ELF-1 (cell line): ENCODE measurements around the gene FAM174C.

ENCODE experiments used
- DNase-seq: peaks from one replicate; pipeline ENCODE4 v3.0.0-alpha.2; 2016; ENCODE audit warnings: low read depth, low spot score

Gene FAM174C

GRCh38 chr19:1260749-1261537 is 14.4 kb upstream of the FAM174C start:
- DNase-seq = peak; percentile 97

DNA sequence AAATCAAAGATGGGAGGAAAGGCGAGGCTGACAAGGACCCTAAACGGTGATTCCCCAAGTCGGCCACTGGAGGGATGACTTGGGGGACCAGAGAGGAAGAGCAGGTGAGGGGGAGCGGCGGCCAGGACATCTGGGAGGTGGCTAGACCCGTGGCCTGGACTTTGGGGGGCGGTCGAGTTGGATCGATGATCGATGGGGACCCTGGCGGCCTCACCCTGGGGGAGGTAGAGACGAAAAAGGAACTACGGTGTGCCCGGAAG is 13.9 kb upstream of the FAM174C start:
- no peak for DNase-seq

GRCh38 chr19:1261798-1262622 is 13.3 kb upstream of the FAM174C start:
- DNase-seq = no peak

DNA sequence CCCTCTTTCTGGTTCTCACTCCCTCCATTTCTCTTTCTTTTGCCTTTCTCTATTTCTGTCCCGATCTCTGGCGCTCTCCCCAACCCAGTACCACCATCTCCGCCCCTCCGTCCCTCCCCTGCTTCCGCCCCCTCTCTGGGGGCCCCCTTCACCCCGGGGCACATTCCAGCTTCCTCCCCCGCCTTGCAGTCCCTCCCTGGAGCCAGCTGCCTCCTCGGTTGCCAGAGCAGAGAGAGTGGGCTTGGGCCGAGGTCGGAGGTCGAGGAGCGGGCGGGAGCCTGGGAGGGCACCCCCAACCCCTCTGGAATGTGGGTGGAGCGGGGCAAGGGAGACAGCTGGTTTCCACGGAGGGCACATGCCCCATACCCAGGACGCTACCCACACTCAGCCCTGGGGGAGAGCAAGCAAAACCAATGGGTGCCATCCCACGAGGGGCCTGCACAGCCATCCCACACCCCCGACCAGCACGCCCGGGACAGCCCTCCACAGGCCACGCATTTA is 12.7 kb upstream of the FAM174C start:
- DNase-seq = no peak

GRCh38 chr19:1263188-1263587 is 12.1 kb upstream of the FAM174C start:
- DNase-seq = no peak

DNA sequence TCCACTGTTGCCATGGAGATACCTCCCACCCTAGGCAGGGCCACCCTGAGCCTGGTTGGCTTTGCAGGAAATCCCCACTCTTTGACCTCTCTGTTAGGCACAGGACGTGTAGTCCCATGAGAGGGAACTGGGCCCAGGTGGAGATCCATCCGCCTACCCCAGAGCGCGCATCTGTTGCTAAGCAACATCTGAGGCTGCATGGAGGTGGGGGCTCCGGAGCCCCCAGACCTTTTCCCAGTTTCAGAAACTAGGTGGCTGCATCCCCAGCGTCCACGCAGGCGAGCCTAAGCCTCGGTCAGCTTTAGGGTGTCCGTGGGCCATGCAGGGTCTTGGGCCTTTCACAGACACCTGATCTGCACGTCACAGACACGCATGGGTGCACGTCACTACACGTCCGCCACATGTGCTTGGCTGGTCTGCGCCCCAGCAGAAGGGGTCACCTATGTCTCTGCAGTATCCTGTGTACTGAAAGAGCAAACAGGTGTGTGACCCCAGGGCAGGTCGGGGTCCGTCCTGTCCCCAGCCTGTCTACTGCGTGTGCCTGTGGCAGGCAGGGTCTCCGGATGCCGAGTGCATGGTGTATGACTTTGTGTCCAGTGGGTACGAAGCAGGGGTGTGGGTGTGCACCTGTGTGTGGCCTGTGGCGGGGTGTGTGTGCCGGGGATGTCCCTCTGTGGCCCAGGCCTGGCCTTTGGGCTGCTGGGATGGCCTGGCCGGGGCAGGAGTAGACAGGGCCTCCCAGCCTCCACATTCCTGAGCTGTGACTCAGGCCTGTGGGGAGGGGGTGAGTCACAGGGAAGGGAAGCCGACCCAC is 10.3 kb upstream of the FAM174C start:
- DNase-seq = peak; percentile 93

GRCh38 chr19:1265615-1266128 is 9.7 kb upstream of the FAM174C start:
- no peak for DNase-seq

GRCh38 chr19:1266129-1266915 is 9.0 kb upstream of the FAM174C start:
- peak; percentile 88 for DNase-seq

DNA sequence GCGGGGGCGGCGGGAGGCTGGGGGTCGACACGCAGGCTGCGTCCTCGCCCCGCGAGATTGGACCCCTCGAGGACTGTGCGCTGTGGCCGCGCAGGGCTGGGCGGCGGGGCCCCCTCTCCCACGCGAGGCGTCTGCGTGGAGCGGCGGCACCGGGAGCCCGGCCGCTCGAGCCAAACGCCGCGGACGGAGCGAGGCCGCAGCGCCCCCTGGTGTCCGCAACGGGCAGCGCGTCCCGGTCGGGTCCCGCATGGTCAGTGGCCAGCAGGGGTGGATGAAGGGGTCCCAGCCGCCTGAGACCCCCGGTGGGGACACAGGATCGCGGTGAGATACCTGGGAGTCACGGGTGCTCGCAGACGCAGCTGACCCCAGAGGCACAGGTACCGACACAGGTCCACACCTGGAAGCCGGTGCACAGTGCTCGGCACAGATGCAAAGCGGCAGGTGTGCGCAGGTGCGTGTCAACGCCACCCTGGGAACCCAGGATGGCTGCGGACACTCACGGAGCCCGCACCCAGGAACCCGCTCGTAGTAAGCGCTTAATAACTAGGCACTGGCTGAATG is 8.3 kb upstream of the FAM174C start:
- peak; percentile 79 for DNase-seq

GRCh38 chr19:1267477-1268225 is 7.7 kb upstream of the FAM174C start:
- no peak for DNase-seq

- DNase-seq = no peak
These were observed 6.9 kb upstream of the FAM174C start for GRCh38 chr19:1268226-1269064.

DNA sequence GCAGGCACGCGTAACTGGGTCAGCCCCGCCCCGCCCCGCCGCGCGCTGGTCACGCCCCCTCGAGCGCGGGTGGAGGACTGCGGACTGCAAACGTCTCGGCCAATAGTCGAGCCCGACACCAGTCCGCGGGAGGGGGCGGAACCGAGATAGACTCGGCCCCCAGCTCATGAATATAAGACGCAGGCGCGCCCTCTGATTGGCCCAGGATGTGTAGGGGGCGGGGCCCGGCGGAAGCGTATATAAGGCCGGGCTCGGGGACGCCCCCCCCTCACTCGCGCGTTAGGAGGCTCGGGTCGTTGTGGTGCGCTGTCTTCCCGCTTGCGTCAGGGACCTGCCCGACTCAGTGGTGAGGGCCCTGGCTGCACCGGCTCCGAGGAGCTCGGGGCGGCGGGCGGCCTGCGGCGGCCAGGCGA is 6.3 kb upstream of the FAM174C start, which contains the start of gene CIRBP:
TSS of gene CIRBP (plus strand) at position 268 of the 413 bp plus-strand sequence. CDS start 1,602 bp downstream, outside the sequence.
- DNase-seq = peak; percentile 99

- peak; percentile 88 for DNase-seq
These were observed 5.7 kb upstream of the FAM174C start for GRCh38 chr19:1269478-1270212.

DNA sequence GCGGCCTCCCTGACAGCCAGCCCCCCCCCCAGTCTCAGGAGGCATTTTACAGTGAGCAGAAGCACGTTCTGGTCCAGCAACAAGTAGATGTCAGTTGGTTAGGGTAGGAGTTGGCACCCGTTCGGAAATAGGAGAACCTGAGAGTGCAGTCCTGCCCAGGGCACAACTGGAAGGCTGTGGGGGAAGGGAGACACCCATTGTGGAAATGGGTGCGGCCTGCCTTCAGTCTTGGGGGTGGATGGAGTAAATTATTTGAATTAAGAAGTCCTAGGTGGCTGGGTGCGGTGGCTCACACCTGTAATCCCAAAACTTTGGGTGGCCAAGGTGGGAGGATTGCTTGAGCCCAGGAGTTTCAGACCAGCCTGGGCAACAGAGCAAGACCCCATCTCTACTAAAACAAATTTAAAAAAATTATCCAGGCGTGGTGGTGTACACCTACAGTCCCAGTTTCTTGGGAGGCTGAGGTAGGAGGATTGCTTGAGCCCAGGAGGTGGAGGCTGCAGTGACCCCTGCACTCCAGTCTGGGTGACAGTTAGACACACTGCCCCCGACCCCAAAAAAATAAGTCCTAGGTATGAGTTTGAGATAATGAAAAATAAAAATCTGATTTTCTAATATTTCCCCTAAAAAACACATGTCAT is 5.0 kb upstream of the FAM174C start:
- no peak for DNase-seq

DNA sequence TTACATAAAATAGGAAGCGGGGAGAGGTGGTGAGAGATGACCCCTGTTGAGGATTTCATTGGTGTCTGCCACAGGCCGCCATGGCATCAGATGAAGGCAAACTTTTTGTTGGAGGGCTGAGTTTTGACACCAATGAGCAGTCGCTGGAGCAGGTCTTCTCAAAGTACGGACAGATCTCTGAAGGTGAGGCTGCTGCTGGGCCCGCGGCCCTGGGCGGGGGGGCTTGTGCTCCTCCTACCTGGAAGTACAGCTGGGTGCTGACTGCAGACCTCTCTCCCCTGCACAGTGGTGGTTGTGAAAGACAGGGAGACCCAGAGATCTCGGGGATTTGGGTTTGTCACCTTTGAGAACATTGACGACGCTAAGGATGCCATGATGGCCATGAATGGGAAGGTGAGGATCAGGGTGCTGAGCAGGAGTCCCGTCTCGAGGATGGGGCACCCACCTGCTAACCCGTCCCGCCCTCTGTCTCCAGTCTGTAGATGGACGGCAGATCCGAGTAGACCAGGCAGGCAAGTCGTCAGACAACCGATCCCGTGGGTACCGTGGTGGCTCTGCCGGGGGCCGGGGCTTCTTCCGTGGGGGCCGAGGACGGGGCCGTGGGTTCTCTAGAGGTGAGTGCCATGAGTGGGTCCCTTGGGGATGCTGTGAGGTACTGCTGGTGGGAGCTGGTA is 4.3 kb upstream of the FAM174C start:
- no peak for DNase-seq

DNA sequence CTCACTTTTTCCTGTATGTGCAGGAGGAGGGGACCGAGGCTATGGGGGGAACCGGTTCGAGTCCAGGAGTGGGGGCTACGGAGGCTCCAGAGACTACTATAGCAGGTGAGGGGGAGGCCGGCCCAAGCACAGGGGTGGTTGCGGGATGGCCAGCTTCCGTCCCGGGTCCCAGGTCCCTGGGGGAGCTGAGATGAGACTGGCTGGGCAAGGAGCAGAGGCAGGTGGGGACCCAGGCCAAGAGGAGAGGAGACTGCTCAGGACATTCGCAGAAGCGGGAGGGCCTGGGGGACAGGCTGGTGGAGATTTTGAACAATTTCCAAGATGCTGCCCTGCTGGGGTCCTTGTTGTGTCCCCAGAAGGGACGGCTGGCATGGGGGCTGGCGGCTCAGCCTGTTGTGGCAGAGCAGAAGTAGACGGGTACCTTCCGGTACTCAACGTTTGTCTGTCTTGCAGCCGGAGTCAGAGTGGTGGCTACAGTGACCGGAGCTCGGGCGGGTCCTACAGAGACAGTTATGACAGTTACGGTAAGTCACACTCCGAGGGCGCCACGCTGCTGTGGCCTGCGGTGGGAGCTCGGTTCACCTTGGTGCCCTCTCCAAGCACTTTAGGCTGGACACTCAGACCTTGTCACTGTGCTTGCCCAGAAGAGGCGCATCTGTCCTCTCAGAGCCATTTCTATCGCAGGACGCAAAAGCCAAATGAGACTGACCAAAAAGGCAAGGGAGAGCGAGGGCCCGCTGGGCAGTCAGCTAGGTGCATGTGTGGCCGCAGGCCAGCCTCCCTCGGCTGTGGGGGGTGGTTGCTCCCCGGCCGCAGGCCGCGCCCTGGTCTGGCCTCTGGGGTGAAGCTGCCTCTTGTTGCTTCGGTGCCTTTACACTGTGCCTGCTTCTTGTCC is 3.6 kb upstream of the FAM174C start:
- no peak for DNase-seq
